Right lung (tissue), 5 donors: ENCODE results near the gene UNC5B. TPM values are rescaled to one million over a fixed set of nuclear protein-coding genes. Genes with fewer than 3 reads are reported as not detected.
"Not testable (repeated sequence)": the region's sequence is repeated elsewhere in the genome, so short reads cannot be mapped to it uniquely, and the experiment has no call there.

Source experiments
- DNase-seq, 2 donors: peaks; one replicate each; pipeline ENCODE4 v3.0.0-alpha.2; 2013
- polyA plus RNA-seq, 5 donors: library from polyadenylated mRNA; unstranded; fragments of 120-200 nt; gene quantifications; one replicate each; pipeline versions ENCODE4 v1.2.1 to v1.2.3, GENCODE V29; 2013; ENCODE audit warnings: inconsistent platforms in 1 of 5, low replicate concordance in 1 of 5; ENCODE audit not compliant: insufficient read length in 5 of 5, insufficient read depth in 1 of 5

The UNC5B gene
- polyA plus RNA-seq, 5 donors: 19.4 to 21.0 (median 19.4) TPM

DNA sequence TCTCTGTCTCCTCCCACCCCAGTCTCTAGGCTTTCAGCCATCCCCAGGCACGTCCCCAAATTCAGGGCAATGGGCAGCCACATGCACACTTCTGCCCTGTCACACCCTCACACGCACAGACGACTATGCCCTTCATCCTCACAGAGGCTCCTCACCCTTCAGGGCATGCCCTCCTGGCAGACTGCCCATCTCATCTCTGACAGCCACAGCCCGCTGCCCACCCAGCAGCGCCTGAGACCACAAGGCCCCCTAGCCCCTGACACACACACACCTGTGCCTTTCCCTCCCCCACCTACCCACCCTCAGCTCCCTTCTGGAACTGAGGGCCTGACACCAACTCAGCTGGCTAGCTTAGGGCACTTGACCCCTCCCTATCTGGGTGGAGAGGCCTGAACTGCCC, 83.7 kb downstream of the UNC5B start:
- no peak for DNase-seq

DNA sequence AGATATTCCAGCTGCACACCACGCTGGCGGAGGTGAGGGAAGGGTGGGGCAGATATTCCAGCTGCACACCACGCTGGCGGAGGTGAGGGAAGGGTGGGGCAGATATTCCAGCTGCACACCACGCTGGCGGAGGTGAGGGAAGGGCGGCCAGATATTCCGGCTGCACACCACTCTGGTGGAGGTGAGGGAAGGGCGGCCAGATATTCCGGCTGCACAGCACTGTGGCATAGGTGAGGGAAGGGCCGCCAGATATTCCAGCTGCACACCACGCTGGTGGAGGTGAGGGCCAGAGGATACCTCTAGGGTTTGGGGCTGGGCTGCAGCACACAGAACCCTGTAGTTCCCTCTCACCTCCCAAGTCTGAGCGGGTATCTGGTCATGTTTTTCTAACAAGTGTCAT, 84.4 kb downstream of the UNC5B start:
- DNase-seq: not testable (repeated sequence)

DNA sequence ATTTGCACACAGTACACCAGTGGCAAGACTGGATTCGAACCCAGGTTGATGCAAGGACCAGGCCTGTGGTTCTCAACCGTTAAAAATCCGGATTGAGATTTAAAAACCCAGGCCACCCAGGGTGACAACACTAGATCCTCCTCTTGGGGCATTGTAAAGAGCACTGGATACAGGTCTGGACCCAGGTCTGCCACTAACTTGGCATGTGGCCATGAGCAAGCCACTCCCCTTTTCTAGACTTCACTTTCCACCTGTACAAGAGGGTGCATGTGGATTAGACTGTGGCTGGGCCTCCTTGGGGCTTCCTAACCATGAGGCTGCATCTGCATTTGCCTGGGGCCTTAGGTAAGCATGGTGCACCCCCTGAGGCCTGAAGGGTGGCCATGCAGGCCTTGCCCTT, 85.0 kb downstream of the UNC5B start:
- DNase-seq: no peak

DNA sequence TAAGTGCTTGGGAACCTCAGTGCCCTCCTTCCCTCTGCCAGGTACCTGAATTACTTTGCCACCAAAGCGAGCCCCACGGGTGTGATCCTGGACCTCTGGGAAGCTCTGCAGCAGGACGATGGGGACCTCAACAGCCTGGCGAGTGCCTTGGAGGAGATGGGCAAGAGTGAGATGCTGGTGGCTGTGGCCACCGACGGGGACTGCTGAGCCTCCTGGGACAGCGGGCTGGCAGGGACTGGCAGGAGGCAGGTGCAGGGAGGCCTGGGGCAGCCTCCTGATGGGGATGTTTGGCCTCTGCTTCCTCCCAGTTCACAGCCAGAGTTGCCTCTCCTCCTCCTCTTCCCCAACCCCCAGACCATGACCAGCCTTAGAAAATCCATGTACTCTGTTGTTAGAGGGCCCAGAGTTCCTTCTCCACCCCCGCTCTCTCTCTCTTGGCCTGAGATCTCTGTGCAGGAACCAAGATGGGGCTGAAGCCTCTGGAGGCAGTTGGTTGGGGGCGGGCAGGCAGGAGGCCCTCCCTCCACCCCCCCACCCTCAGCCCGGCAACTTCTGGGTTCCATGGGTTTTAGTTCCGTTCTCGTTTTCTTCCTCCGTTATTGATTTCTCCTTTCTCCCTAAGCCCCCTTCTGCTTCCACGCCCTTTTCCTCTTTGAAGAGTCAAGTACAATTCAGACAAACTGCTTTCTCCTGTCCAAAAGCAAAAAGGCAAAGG, 86.9 kb downstream of the UNC5B start:
- DNase-seq: no peak

DNA sequence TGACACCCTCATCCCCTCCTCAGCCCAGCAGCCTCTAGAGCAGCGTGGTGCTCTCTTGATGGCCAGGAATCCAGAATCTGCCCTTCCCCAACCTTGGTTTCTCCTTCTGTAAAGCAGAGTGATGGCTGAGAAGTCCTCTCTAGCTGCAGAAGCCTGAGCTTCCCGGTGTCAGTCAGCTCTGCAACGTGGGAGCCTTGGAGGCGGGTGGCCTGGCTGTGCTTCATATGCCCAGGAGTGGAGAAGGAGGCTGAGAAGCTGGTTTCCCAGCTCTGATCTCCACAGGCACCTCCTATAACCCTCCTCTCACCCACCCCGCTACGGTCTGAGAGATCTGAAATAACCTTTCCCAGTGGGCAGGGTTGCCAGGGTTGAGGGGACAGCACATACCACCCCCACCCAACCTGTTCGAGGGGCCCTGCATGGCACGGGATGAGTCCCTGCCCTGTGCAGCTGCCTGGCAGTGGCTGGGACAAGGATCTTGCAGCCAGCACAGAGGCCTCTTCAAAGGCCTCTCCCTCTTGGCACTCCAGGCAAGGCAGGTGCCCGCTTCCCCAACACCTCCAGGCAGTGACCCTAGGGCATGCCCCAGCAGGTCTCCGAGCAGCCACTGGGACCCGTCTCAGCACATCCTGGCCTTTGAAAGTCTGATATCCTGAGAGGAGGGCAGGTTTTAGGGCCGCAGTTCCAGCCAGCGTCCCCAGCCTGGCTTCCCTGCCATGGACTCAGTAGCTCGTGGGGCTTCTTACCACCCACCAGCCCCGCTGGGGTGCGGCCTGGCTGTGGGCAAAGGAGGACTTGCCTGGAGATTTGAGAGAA, 88.4 kb downstream of the UNC5B start:
- no peak for DNase-seq

DNA sequence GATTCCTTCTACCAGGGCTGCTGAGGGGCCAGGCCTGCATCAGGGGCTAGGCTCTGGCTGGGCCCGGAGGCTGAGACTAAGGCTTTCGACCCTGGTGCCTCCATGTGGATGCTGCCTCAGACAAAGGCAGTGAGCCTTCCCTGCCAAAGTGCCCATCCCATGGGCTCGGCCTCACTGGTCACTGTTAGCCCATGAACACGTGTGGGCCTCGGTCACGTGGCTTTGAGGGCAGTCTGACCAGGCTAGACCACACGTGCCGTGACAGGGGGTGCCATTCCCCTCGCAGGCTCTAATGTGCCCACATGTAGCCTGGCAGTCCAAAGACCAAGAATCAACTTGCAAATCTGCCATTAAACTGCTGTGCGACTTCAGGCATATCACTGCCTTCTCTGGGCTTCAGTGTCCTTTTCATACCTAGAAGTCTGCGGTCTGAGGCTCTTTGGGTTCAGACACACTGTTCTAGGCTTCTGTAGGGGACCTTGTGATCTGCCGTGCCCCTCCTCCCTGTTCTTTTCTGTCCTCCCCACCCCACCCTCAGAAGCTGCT, 89.1 kb downstream of the UNC5B start:
- no peak for DNase-seq

DNA sequence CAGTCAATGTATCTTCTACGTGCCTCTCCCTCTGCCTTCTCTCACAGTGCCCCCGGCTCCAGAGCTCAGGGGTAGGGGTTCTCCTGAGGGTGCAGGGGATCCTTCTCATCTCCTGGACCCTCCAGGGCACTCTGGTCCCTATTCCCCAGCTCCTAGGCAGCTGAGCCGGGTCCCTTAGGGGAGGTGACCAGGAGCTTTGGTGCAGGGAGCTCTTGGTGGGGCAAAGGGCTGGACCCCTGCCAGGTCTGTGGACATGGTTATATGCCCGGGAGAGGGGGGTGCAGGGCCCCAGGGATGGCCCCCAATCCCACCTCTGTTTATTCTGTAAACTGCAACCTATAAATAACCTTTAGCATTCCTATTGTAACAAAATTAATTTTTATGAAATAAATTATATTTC, 90.1 kb downstream of the UNC5B start:
- DNase-seq: no peak

DNA sequence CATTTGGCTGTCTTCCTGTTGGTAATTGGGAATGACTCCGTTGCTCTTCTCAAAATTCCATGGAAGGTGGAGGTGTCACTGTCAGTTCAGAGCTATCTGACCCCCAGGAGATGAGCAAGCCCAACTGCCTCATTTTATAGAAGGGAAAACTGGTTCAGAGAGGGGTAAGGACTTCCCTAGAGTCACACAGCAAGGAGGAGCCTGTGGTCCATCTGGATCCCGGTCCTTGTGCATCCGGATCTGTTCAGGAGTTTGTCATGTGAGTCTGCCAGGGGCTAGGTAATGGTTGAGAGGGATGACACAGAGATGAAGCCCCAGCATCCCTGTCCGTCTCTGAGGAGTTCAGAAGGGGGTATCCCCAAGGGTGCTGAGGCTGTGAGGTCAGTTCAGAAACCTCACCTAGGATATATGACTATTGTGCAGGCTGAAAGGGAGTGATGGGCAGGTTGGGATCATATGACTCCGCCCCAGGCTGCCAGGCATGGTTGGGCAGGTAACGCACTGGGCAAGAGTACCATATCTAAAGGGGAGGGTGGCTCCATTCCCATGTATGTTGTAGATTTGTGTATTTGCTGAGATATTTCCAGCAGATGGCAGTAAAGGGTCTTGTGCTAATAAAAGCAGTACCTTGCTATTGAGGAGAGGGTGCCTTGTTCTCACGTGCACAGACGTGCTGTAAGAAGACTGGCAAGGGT, 90.7 kb downstream of the UNC5B start:
- DNase-seq: no peak

DNA sequence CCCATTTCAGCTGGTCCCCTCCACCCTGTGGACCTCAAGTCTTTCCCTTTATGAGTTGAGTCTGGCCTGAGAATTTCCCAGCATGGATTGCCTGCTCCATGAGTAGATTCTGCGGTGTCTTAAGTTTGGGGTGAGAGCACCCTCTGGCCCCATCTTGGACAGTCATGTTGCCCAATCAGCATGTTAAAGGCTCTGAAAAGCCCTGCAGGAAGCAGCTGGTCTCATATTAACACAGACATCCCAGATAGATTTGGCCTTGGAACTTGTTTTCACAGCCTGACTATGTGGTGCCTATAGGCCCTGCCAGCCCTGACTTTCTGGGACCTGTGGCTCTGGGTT, 91.2 kb downstream of the UNC5B start:
- no peak for DNase-seq

DNA sequence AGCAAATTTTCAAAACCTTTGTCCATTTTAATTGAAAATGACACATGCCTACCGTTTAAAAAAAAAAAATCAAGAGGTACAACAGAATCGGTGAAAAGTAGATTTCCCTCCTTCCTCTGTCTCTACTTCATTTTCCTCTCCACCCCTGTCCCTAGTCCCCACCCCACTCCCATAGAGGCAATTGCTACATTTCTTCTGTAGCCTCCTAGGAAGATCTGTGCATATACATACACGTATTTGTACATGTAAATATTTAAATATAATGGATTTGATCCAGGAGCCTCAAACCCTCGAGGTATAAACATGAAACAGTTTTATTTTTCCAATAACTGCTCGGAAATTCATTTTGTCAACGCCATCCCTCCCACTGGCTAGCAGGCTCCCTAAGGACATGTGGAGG, 92.5 kb downstream of the UNC5B start:
- no peak for DNase-seq

DNA sequence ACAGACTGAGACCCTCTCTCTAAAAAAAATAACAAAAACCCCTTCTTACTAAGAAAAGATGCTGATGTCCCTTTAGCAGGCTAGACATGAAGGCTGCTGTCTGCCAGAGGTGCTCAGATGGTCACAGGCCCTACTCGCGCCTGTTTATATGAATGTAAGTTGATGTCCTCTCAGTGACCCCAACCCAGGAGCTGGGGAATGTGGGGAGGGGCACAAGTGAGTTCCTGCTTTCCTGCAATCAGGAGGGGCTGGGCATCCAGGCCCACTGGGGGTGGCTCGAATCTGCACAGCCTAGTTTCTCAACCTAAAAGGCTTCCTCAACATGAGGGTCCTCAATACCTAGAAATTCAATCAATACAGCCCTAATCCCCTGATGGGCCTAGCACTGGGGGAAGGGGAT, 94.6 kb downstream of the UNC5B start:
- DNase-seq: no peak

DNA sequence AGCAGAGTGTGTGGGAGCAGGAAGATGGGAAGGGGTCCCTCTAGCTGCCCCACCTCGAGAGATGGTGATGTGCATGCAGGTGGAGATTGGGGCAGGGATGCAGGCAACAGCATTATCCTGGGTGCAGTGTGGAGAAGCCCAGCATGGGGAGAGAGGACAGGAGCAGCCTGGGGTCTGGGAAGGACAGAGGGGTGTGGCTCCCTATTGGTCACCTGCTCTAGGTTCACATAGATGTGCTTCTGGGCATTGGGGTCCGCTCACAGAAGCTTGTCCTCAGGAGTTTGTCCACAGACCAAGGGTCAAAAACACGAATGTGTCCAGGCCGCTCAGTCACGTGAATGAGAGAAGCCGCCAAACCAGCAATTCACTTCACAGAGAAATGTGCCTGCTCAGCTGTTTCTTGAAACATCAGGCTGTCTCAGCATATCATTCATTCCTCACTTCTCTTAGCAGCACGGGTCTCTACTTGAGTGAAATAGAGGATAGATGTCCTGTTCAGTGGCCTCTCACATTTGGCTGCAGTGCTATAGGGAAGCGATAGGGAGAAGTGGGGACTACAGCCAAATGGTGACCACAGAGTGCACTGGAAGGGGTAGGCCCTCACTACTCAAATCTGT, 95.2 kb downstream of the UNC5B start:
- peak; percentile 30 to 39 for DNase-seq

DNA sequence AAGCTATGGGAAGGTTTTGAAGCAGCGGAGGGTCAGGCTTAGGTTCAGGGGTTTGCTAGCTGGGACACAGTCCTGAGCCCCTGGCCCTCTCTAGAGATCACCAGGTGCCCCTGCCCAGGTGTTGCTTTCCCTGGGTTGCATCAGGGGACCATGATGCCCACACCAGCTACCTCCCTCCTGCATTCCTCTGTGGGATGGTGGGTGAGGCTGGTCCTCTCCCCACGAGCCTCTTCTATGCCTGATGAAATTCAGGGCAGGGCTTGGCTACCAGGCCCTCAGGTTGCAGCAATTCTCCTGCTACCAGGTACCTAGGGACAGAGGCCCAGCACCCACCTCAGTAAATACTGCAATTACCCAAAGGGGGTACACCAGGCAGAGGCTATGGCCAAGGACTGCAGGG, 95.9 kb downstream of the UNC5B start:
- no peak for DNase-seq

DNA sequence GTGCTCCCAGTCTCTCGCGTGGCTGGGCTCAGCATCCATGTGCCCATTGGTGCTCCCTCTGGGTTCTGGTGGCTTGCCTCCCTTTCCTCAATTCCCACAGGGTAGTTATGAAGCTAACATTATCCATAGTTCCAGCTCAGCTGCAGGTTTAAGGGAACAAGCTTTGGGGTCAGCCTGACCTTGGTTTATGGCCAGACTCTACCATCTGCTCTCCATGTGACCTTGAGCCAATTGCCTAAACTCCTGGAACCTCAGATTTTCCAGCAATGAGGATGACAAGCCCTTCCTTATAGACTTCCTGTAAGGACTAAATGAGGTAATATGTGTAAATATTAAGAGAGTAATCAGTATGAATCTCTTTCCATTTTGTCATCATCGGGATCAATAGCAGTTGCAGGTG, 96.6 kb downstream of the UNC5B start:
- no peak for DNase-seq

DNA sequence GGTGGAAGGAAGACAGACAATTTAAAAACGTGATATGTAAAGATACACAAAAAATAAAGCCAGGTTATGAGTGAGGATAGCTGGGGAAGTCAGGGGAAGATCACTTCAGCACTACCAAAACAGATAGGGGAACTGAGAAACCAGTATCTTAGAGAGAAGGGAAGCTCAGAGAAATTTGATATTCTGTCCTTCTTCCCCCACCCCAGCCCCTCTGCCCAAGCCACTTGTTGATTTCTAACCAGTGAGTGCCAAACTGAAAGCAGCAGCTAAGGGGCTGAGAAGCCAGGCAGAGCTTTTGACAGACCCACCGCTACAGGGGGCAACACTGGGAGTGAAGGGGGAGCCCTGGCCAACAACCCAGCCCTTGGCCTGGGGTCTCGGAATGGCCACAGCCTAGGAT, 97.5 kb downstream of the UNC5B start:
- DNase-seq: no peak

DNA sequence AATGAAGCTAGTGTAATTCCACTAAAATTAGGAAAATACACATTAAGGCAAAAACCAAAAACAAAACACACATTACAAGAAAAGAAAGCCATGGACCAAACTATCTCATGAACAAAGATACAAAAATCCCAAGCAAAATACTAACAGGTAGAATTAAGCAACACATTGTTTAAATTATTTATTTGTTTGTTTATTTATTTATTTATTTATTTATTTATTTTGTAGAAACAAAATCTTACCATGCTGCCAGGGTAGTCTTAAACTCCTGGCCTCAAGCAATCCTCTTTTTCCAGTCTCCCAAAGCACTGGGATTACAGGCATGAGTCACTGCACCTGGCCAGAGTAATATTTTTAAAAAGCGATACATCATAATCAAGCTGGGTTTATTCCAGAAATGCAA, 99.8 kb downstream of the UNC5B start:
- DNase-seq: no peak

DNA sequence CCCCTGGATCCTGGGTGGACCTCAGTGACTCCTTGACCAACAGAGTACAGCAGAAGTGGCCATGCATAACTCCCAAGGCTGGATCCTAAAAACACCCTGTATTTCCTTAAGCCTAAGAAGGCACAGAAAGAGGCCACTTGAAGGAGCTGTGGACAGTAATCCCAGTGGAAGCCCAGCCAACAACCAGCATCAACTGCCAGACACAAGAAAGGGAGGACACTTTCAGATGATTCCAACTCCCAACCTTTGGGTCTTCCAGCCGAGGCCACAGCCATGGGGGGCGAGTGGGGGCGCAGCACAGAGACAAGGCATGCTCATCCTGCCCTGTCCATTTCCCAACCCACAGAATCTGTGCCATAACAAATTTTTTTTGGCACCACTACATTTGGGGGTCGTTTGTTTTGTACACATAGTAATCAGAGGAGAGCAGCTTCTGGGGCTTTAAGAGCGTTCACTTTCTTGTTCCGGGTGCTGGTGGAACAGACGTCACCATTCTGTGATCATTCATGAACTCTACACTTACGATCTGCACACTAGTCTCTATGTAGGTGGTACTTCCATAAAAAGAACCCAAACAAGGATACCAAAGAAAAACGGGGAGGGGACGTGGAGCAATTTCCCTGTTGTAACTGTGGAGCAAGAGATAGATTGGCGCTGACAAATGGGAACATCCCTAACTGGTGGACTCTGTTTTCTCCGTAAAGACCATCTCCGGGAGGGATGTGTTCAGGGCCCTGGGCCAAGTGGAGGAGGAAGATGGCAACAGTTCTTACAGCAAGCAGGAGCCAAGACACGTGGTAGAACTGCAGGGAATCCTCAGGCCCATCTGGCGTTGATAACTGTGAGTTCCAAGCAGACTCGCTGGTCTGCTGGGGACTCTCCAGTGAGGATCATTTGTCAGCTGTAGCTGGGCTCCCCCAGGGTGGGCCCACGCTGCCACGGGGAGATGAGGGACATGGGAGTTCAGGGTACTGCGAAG, 100.7 kb downstream of the UNC5B start:
- DNase-seq: peak; percentile 76 to 84

DNA sequence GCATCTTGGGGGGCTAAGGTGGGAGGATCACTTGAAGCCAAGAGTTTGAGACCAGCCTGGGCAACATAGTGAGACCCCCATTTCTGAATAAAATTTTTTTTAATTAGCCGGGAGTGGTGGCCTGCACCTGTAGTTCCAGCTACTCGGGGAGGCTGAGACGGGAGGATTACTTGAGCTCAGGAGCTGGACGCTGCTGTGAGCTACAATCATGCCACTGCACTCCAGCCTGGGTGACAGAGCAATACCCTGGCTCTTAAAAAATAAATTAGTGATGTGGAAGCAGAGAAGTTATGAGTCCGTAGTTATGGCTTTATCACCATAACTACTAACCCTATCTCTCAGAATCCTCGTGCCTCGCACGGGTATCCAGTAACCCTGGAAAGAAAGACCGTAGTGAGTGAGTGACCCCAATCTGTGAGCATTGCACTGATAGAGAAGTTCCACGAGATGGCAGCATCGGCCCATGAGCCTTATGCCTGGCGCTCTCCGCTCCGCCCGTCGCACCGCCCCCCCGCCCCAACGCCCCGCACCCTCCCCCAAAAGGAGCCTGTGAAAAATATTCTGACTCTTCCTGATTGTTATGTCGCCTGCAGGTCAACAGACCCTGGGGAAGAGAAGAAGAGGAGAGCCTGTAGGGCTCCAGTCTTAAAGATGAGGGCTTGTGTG, 101.8 kb downstream of the UNC5B start:
- DNase-seq: no peak

DNA sequence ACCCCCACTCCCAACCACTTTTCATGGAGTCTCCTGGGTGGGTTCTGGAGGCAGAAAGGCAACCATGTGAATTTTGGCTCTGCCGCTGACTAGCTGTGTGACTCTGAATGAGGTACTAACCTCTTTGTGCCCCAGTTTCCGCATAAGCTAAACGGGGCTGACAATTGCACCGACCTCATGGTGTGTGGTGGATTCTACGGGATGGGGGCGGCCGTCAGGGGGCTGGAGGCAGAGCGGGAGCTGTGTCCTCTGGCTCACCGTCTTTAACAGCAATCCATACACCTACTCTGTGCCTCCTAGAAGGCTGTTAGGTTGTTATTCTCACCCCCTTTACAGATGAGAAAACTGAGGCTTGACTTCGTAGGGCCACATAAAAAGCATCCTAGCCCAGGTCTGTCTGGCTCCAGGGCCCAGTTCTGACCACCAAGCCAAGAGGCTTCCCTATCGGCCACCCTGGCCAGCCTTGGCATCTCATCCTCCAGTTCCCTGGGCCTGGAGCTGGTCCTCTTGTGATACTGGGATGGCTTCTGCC, 102.4 kb downstream of the UNC5B start:
- no peak for DNase-seq
